ENCODE results near the gene OXCT1. TPM values are rescaled to one million over a fixed set of nuclear protein-coding genes. Genes with fewer than 3 reads are reported as not detected.
A peak's percentile ranks its signal among the peaks of the same experiment; 100 is the strongest.
"Not testable (repeated sequence)": the region's sequence is repeated elsewhere in the genome, so short reads cannot be mapped to it uniquely, and the experiment has no call there.

Gene OXCT1
- total RNA-seq, 1 experiment from 2014 or later = 42.7 TPM

- H3K9me3 ChIP-seq (replicated peaks) = no peaks in the 10 kb centered on the region
- H3K27me3 ChIP-seq (replicated peaks) = no peaks in the 10 kb centered on the region
- no peaks in the 10 kb centered on the region for H3K4me1 ChIP-seq (replicated peaks)
- no peak for DNase-seq (ENCODE audit: low read depth in 1 of 2, low spot score in 2 of 2)
- H3K27ac ChIP-seq = no peak overlapping the region
- no peaks in the 10 kb centered on the region; the same call in 1 of the 2 replicates for H3K36me3 ChIP-seq
- no peak overlapping the region for H3K4me3 ChIP-seq
These were observed 101.5 kb downstream of the OXCT1 start for GRCh38 chr5:41768692-41769091.

- Histone ChIP-seq H3K4me1 (replicated peaks) (no peaks in the 10 kb centered on the region), H3K9me3 (replicated peaks) (no peaks in the 10 kb centered on the region), H3K27me3 (replicated peaks) (no peaks in the 10 kb centered on the region), H3K36me3 (peaks cover 8% of the 10 kb centered on the region; the same call in 1 of the 2 replicates), H3K4me3 (no peak overlapping the region), H3K27ac (no peak overlapping the region)
- no peak for DNase-seq (ENCODE audit: low read depth in 1 of 2, low spot score in 2 of 2)
These were observed 105.6 kb downstream of the OXCT1 start for GRCh38 chr5:41764650-41765049.

GRCh38 chr5:41763574-41763973, 106.7 kb downstream of the OXCT1 start:
- Histone ChIP-seq H3K9me3 (replicated peaks) (no peaks in the 10 kb centered on the region), H3K36me3 (peaks cover 8% of the 10 kb centered on the region; the same call in 1 of the 2 replicates), H3K27ac (no peak overlapping the region), H3K27me3 (replicated peaks) (no peaks in the 10 kb centered on the region), H3K4me3 (no peak overlapping the region), H3K4me1 (replicated peaks) (no peaks in the 10 kb centered on the region)
- no peak for DNase-seq (ENCODE audit: low read depth in 1 of 2, low spot score in 2 of 2)

GRCh38 chr5:41763081-41763480, 107.1 kb downstream of the OXCT1 start:
- H3K9me3 ChIP-seq (replicated peaks) = no peaks in the 10 kb centered on the region
- no peak overlapping the region for H3K27ac ChIP-seq
- H3K4me3 ChIP-seq = no peak overlapping the region
- H3K4me1 ChIP-seq (replicated peaks) = no peaks in the 10 kb centered on the region
- no peaks in the 10 kb centered on the region for H3K27me3 ChIP-seq (replicated peaks)
- H3K36me3 ChIP-seq = peaks cover 8% of the 10 kb centered on the region; the same call in 1 of the 2 replicates
- peak in 1 of 2 experiments; percentile 44 for DNase-seq (ENCODE audit: low read depth in 1 of 2, low spot score in 2 of 2)

- H3K27ac ChIP-seq = no peak overlapping the region
- no peaks in the 10 kb centered on the region for H3K9me3 ChIP-seq (replicated peaks)
- no peak overlapping the region for H3K4me3 ChIP-seq
- peaks cover 8% of the 10 kb centered on the region; the same call in 1 of the 2 replicates for H3K36me3 ChIP-seq
- H3K4me1 ChIP-seq (replicated peaks) = no peaks in the 10 kb centered on the region
- DNase-seq (ENCODE audit: low read depth in 1 of 2, low spot score in 2 of 2) = no peak
- H3K27me3 ChIP-seq (replicated peaks) = no peaks in the 10 kb centered on the region
These were observed 107.8 kb downstream of the OXCT1 start for GRCh38 chr5:41762426-41762825.

GRCh38 chr5:41761663-41762062, 108.6 kb downstream of the OXCT1 start:
- H3K27ac ChIP-seq = no peak overlapping the region
- DNase-seq (ENCODE audit: low read depth in 1 of 2, low spot score in 2 of 2) = no peak
- H3K27me3 ChIP-seq (replicated peaks) = no peaks in the 10 kb centered on the region
- no peaks in the 10 kb centered on the region for H3K4me1 ChIP-seq (replicated peaks)
- H3K9me3 ChIP-seq (replicated peaks) = no peaks in the 10 kb centered on the region
- H3K4me3 ChIP-seq = no peak overlapping the region
- H3K36me3 ChIP-seq = peaks cover 8% of the 10 kb centered on the region; the same call in 1 of the 2 replicates

GRCh38 chr5:41755705-41756104, 114.5 kb downstream of the OXCT1 start:
- H3K36me3 ChIP-seq = peaks cover 5% of the 10 kb centered on the region; the same call in 1 of the 2 replicates
- H3K27ac ChIP-seq = no peak overlapping the region
- no peak overlapping the region for H3K4me3 ChIP-seq
- no peak for DNase-seq (ENCODE audit: low read depth in 1 of 2, low spot score in 2 of 2)
- no peaks in the 10 kb centered on the region for H3K27me3 ChIP-seq (replicated peaks)
- no peaks in the 10 kb centered on the region for H3K9me3 ChIP-seq (replicated peaks)
- no peaks in the 10 kb centered on the region for H3K4me1 ChIP-seq (replicated peaks)

GRCh38 chr5:41754857-41755256, 115.4 kb downstream of the OXCT1 start:
- Histone ChIP-seq H3K4me3 (no peak overlapping the region), H3K36me3 (peaks cover 3% of the 10 kb centered on the region), H3K4me1 (replicated peaks) (no peaks in the 10 kb centered on the region), H3K9me3 (replicated peaks) (no peaks in the 10 kb centered on the region), H3K27me3 (replicated peaks) (no peaks in the 10 kb centered on the region), H3K27ac (no peak overlapping the region)
- no peak for DNase-seq (ENCODE audit: low read depth in 1 of 2, low spot score in 2 of 2)

- H3K36me3 ChIP-seq = peaks cover 29% of the 10 kb centered on the region
- peaks cover 7% of the 10 kb centered on the region for H3K4me1 ChIP-seq (replicated peaks)
- no peak overlapping the region for H3K27ac ChIP-seq
- no peaks in the 10 kb centered on the region for H3K9me3 ChIP-seq (replicated peaks)
- no peaks in the 10 kb centered on the region for H3K27me3 ChIP-seq (replicated peaks)
- no peak overlapping the region for H3K4me3 ChIP-seq
- DNase-seq (ENCODE audit: low read depth in 1 of 2, low spot score in 2 of 2) = no peak
These were observed 118.4 kb downstream of the OXCT1 start for GRCh38 chr5:41751867-41752266.

- H3K27ac ChIP-seq = no peak overlapping the region
- H3K27me3 ChIP-seq (replicated peaks) = no peaks in the 10 kb centered on the region
- DNase-seq (ENCODE audit: low read depth in 1 of 2, low spot score in 2 of 2) = no peak
- H3K36me3 ChIP-seq = peaks cover 37% of the 10 kb centered on the region
- H3K4me1 ChIP-seq (replicated peaks) = peaks cover 7% of the 10 kb centered on the region
- no peaks in the 10 kb centered on the region for H3K9me3 ChIP-seq (replicated peaks)
- H3K4me3 ChIP-seq = no peak overlapping the region
These were observed 121.6 kb downstream of the OXCT1 start for GRCh38 chr5:41748631-41749030.

GRCh38 chr5:41747708-41748107, 122.5 kb downstream of the OXCT1 start:
- no peak for DNase-seq (ENCODE audit: low read depth in 1 of 2, low spot score in 2 of 2)
- H3K4me3 ChIP-seq = no peak overlapping the region
- peaks cover 39% of the 10 kb centered on the region for H3K36me3 ChIP-seq
- H3K27me3 ChIP-seq (replicated peaks) = no peaks in the 10 kb centered on the region
- peaks cover 7% of the 10 kb centered on the region for H3K4me1 ChIP-seq (replicated peaks)
- H3K27ac ChIP-seq = no peak overlapping the region
- no peaks in the 10 kb centered on the region for H3K9me3 ChIP-seq (replicated peaks)

GRCh38 chr5:41747301-41747700, 122.9 kb downstream of the OXCT1 start:
- no peak overlapping the region for H3K4me3 ChIP-seq
- H3K36me3 ChIP-seq = peaks cover 40% of the 10 kb centered on the region
- peaks cover 7% of the 10 kb centered on the region for H3K4me1 ChIP-seq (replicated peaks)
- no peaks in the 10 kb centered on the region for H3K27me3 ChIP-seq (replicated peaks)
- no peak overlapping the region for H3K27ac ChIP-seq
- DNase-seq (ENCODE audit: low read depth in 1 of 2, low spot score in 2 of 2) = peak in 1 of 2 experiments; percentile 21
- no peaks in the 10 kb centered on the region for H3K9me3 ChIP-seq (replicated peaks)

GRCh38 chr5:41742608-41743007, 127.6 kb downstream of the OXCT1 start:
- DNase-seq (ENCODE audit: low read depth in 1 of 2, low spot score in 2 of 2); H3K27ac ChIP-seq; H3K4me1 ChIP-seq (replicated peaks); H3K4me3 ChIP-seq; H3K27me3 ChIP-seq (replicated peaks); H3K9me3 ChIP-seq (replicated peaks): not testable (repeated sequence)
- peaks cover 37% of the 10 kb centered on the region for H3K36me3 ChIP-seq

- H3K36me3 ChIP-seq = peaks cover 24% of the 10 kb centered on the region
- no peaks in the 10 kb centered on the region for H3K9me3 ChIP-seq (replicated peaks)
- no peak for DNase-seq (ENCODE audit: low read depth in 1 of 2, low spot score in 2 of 2)
- no peaks in the 10 kb centered on the region for H3K4me1 ChIP-seq (replicated peaks)
- no peaks in the 10 kb centered on the region for H3K27me3 ChIP-seq (replicated peaks)
- H3K4me3 ChIP-seq = no peak overlapping the region
- no peak overlapping the region for H3K27ac ChIP-seq
These were observed 131.4 kb downstream of the OXCT1 start for GRCh38 chr5:41738710-41739354.

GRCh38 chr5:41736641-41737040, 133.6 kb downstream of the OXCT1 start:
- no peak for DNase-seq (ENCODE audit: low read depth in 1 of 2, low spot score in 2 of 2)
- Histone ChIP-seq H3K9me3 (replicated peaks) (no peaks in the 10 kb centered on the region), H3K4me1 (replicated peaks) (no peaks in the 10 kb centered on the region), H3K4me3 (no peak overlapping the region), H3K36me3 (peaks cover 18% of the 10 kb centered on the region), H3K27me3 (replicated peaks) (no peaks in the 10 kb centered on the region), H3K27ac (no peak overlapping the region)

All from SJSA1 (cell line).